Thyroid gland (tissue), 4 donors: ENCODE data around the gene COL9A3.

ENCODE experiments used
- CTCF ChIP-seq, 6 experiments: fragments of 200-600 bp in 3 of 6; fragments of 450-650 bp in 3 of 6; sonication (generic) in 3 of 6; IDR thresholded peaks; one replicate each; pipeline ENCODE4 v1.5.1; 2016 to 2019; ENCODE audit warnings: antibody characterized with exemption in 6 of 6, mild to moderate bottlenecking in 2 of 6, inconsistent platforms in 1 of 6, moderate library complexity in 1 of 6
- POLR2A ChIP-seq, 2 donors: fragments of 450-650 bp; IDR thresholded peaks; one replicate each; pipeline ENCODE4 v1.6.1; 2017; ENCODE audit warnings: antibody characterized with exemption in 2 of 2, mild to moderate bottlenecking in 2 of 2, moderate library complexity in 1 of 2

- TF ChIP-seq POLR2A (IDR thresholded peaks at IDR 0.05) (no peak), CTCF (IDR thresholded peaks at IDR 0.05) (no peak)
These were observed 41.6 kb upstream of the COL9A3 start for GRCh38 chr20:62775206-62775605.
